CD4-positive, alpha-beta T cell treated with Interleukin-4 for 4 hours (primary cell): ENCODE measurements around the gene P2RX7.
"Not testable (repeated sequence)": the region's sequence is repeated elsewhere in the genome, so short reads cannot be mapped to it uniquely, and the experiment has no call there.

Experiments used
- DNase-seq: peaks from one replicate; pipeline ENCODE4 v3.0.0-alpha.2; 2020

The P2RX7 gene

GRCh38 chr12:121138284-121138683, 5.6 kb downstream of the P2RX7 start:
- no peak for DNase-seq

DNA sequence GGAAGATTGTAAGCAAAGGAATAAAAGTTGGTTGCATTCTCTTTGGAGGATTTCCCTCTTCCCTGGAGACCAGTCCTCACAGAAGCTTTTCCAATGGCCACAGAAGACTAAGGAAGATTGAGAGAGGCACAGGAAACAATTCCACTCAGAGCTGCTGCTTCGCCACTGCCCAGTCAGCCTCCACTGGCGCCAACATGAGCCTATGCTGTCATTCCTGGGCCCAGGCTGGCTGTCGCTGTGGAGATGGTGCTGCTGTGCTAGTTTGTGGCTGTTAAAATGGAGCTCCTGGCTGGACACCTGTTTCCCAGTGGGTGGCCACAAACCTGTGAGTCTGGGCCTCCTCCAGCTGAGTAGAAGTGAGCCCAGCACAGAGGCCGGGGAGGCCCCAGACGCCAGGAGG, 6.6 kb downstream of the P2RX7 start:
- DNase-seq: no peak

DNA sequence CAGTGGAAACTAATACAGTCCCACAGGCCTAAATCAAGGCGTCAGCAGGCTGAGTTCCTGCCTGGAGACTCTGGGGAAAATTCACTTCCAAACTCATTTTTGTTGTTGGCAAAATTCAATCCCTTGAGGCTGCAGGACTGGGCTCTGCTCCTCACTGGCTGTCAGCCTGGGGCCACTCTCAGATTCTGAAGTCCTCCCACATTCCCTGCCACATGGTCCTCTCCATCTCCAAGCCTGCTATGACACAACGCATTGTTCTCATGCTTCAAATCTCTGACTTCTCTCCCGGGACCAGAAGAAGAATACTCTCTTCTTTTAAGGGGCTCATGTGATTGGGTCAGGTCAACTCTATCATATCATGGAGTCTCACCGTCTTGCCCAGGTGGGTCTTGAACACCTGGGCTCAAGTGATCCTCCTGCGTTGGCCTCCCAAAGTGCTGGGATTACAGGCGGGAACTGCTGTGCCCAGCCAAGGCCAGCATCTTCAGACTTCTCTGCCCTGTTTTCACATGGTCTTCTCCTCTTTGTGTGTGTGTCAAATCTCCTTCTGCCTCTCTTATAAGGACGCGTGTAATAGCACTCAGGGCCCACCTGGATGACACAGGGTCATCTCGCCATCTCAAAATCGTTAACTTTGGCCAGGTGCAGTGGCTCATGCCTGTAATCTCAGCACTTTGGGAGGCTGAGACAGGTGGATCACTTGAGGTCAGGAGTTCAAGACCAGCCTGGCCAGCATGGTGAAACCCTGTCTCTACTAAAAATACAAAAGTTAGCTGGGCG, 9.7 kb downstream of the P2RX7 start:
- DNase-seq: no peak

GRCh38 chr12:121144416-121144914, 11.8 kb downstream of the P2RX7 start:
- DNase-seq: no peak

GRCh38 chr12:121145221-121145620, 12.5 kb downstream of the P2RX7 start:
- no peak for DNase-seq

GRCh38 chr12:121149289-121149688, 16.6 kb downstream of the P2RX7 start:
- DNase-seq: not testable (repeated sequence)

DNA sequence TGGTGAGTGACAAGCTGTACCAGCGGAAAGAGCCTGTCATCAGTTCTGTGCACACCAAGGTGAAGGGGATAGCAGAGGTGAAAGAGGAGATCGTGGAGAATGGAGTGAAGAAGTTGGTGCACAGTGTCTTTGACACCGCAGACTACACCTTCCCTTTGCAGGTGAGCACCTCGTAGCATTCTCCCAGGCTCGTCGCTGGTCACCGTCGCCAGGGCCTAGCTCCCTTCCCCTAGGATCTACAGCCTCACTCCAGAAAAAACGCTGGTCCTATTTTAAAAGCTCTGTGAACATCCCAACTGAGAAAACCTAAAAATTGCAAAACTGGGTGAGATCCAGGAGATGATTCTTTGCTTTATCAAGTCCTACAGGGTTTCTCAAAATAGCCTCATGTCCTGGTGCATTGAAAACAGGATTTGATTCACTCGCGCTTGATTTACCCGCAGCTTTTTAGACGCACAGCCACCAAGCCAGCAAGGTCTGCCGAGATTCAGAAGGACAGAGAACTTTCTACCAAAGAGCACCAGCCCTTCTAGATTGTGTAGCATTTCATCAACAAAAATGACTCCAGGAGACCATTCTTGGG, 22.2 kb downstream of the P2RX7 start:
- no peak for DNase-seq

GRCh38 chr12:121156365-121156764, 23.7 kb downstream of the P2RX7 start:
- DNase-seq: no peak

DNA sequence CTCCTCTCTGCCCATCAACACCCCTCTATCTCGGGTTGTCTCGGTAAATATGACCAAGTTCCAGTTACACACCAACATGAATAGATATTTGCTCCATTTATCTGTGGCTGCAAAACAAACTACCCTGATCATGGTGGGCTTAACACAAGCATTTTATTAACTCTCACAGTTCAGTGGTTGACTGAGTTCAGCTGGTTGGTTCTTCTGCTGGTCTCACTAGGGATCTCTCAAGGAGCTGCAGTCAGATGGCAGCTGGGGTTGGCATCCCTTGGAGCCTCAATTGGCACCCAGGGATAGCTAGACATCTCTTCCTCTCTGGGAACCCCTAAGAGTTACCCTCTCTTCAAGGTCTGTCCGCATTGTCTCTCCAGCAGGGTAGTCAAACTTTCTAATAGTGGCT, 25.4 kb downstream of the P2RX7 start:
- DNase-seq: no peak

DNA sequence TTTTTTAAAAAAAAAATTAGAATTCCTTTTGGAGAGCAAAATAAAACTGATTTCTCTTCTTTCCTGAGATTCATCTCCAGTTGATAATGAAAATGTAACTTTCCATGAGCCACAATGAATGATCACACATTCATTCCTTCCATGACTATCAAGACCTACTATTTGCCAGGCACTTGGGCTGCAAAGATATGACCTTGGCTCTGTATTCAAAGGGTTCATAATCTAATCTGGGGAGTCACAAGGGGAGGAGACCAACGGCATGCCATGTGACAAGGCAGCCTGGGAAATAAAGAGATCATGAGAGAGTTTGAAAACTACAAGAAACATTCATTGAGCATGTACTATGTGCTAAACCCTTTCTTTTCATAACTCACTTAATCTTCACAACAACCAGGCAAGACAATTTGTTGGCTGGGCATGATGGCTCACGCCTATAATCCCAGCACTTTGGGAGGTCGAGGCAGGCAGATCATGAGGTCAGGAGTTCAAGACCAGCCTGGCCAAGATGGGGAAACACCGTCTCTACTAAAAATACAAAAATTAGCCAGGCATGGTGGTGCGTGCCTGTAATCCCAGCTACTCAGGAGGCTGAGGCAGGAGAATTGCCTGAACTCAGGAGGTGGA, 26.2 kb downstream of the P2RX7 start:
- not testable (repeated sequence) for DNase-seq

DNA sequence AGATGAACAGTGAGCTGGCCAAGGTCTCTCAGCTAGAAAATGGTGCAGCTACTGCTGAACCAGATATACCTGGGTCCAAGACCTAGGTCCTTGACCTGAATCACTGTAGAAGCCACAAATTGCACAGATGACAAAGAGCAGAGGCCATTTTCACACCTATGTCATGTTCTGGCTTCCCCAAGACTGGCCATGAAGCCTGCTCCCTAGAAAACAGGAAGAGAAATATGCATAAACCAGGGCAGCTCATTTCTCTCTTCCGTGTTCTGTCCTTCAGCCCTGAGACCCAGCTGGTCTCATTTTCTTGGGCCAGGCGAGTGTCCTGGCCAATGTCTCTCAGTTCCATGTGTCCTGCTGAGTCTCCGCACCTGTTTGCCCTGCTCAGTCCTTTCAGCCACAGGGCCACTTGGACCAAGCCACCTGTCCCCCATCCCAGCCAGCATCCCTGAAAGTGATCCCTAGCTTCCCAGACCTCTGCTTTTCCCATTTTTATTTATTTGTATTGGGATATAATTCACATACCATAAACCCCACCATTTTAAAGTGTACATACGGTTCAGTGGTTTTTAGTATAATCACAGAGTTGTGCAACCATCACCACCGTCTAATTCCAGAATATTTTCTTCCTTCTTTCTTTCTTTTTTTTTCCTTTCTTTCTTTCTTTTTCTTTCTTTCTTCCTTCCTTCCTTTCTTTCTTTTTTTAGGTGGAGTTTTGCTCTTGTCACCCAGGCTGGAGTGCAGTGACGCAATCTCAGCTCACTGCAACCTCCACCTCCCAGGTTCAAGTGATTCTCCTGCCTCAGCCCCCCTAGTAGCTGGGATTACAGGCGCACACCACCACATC, 27.0 kb downstream of the P2RX7 start:
- DNase-seq: no peak

DNA sequence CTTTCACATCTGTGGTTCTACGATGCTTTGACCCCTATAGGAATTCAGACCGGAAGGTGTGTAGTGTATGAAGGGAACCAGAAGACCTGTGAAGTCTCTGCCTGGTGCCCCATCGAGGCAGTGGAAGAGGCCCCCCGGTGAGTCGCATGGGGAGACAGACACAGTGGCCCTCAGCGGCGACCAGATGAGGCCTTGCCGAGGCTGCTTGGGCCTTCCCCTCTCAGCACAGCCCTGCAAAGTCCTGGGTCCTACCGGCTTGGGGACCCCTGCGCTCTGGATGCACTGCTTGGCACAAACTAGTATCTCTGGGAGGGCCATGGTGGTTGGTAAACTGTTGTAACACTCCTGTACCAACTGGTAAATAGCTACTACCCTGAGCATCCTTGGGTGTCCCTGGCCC, 29.7 kb downstream of the P2RX7 start:
- DNase-seq: no peak

GRCh38 chr12:121162985-121163384, 30.3 kb downstream of the P2RX7 start:
- no peak for DNase-seq

DNA sequence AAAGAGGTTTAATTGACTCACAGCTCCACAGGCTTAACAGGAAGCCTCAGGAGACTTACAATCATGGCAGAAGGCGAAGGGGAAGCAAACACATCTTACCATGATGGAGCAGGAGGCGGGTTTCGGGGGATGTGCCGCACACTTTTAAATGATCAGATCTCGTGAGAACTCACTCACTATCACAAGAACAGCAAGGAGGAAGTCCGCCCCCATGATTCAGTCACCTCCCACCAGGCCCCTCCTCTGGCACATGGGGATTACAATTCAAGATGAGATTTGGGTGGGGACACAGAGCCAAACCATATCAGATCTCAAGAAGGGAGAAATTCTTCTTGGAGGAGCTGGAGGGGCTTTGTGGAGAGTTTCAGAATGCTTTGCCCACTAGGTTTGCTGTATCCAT, 32.2 kb downstream of the P2RX7 start:
- not testable (repeated sequence) for DNase-seq

GRCh38 chr12:121165316-121165715, 32.6 kb downstream of the P2RX7 start:
- DNase-seq: no peak

DNA sequence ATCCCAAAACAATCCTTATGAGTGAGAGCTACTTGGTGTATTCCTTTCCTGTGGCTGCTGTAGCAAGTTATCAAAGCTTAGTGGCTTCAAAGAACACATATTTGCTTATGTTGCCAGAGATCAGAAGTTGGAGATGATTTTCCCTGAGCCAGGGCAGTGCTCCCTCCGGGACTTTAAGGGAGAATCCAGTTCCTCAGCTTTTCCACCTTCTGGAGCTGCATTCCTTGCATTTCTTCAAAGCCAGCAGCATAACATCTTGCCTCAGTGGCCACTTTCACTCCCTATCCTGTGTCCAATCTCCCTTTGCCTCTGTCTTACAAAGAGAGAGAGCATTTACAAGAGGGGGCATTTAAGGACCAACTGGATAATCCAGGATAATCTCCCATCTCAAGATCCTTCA, 33.7 kb downstream of the P2RX7 start:
- no peak for DNase-seq

DNA sequence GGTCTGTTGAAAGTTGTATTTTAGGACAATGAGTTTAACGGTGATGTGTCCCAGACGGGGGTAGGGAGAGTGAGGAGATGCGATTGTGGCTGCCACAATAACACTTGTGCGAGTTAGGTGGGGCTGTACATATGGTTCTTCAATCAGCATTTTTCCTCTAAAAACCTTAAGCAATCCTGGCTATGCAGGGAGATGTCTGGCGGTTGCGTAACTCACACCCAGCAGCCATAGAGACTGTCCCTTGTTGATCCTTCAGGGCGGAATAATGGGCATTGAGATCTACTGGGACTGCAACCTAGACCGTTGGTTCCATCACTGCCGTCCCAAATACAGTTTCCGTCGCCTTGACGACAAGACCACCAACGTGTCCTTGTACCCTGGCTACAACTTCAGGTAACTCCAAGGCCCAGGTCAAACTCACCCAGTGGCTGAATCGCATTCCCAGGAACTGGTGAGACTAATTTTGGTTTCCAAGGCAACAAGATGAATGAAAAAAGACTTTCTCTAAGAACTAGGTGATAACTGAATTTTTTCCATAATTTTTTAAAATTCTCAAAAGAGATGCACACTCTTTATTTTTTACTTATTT, 34.6 kb downstream of the P2RX7 start:
- DNase-seq: no peak

GRCh38 chr12:121167951-121168350, 35.3 kb downstream of the P2RX7 start:
- no peak for DNase-seq

GRCh38 chr12:121170151-121170550, 37.5 kb downstream of the P2RX7 start:
- DNase-seq: no peak

DNA sequence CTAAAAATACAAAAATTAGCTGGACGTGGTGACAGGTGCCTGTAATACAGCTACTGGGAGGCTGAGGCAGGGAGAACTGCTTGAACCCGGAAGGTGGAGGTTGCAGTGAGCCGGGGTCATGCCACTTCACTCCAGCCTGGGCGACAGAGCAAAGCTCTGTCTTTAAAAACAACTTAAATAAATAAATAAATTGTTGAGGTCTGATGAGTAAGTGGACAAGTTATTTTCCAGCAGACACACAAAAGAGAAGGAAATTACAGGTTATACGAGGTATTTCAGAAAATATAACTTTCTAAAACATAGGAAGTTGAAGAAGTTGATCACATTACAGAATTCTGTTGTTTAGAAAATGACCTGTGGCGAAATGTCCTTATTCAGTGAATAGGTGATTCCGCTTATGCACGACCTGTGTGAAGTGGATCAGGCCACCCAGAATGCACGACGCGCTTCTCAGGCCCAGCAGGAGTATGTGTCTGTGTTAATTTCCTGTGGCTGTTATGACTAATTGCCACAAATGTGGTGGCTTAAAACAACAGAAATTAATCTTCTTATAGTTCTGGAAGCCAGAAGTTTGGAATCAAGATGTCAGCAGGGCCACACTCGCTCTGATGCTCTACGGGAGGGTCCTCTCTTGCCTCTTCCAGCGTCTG, 38.1 kb downstream of the P2RX7 start:
- no peak for DNase-seq

- DNase-seq: no peak
These were observed 39.5 kb downstream of the P2RX7 start for GRCh38 chr12:121172145-121172544.
